GM12801 (cell line): Measurements from ENCODE around the gene TULP4.

ENCODE experiments used
- CTCF ChIP-seq: IDR thresholded peaks from one replicate; pipeline ENCODE4 v1.5.1; 2011; ENCODE audit warnings: control low read depth; ENCODE audit not compliant: insufficient read length; ENCODE audit errors: extremely low read depth

The TULP4 gene

GRCh38 chr6:158419339-158419909 is 107.2 kb downstream of the TULP4 start:
- no peak for TF ChIP-seq CTCF

GRCh38 chr6:158421381-158421780 is 109.1 kb downstream of the TULP4 start:
- TF ChIP-seq CTCF: no peak

- no peak for TF ChIP-seq CTCF
These were observed 110.5 kb downstream of the TULP4 start for GRCh38 chr6:158422629-158423238.

GRCh38 chr6:158431036-158431435 is 118.8 kb downstream of the TULP4 start:
- TF ChIP-seq CTCF: no peak

GRCh38 chr6:158431560-158431959 is 119.3 kb downstream of the TULP4 start:
- TF ChIP-seq CTCF: no peak

- no peak for TF ChIP-seq CTCF
These were observed 125.3 kb downstream of the TULP4 start for GRCh38 chr6:158437571-158437970.

- no peak for TF ChIP-seq CTCF
These were observed 126.0 kb downstream of the TULP4 start for GRCh38 chr6:158438226-158438625.

GRCh38 chr6:158439255-158439654 is 127.0 kb downstream of the TULP4 start:
- TF ChIP-seq CTCF: no peak
